GM18870 (cell line): ENCODE measurements around the gene GBX2.

Source experiments
- ATAC-seq: cut with Tn5 transposase; IDR thresholded peaks from one replicate; pipeline ENCODE4 v1.9.1; 2021; ENCODE audit warnings: moderate library complexity; ENCODE audit not compliant: unreplicated experiment

GBX2 gene

DNA sequence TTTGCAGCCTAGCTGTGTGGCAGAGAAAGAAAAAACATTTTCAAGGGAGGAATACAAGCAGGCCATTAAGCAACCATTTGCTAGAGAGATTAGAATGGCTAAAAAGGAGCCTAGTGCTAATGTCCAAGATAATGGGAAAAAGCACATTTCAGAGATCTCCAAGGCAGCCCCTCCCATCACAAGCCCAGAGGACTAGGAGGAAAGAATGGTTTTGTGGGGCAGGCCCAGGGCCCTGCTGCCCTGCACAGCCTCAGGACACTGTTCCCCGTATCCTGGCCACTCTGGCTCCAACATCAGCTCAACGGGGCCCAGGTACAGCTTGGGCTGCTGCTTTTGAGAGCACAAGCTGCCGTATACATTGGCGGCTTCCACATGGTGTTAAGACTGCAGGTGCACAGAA is 16.5 kb upstream of the GBX2 start:
- no peak for ATAC-seq

- no peak for ATAC-seq
Observed at GRCh38 chr2:236180831-236181453, 12.8 kb upstream of the GBX2 start.

DNA sequence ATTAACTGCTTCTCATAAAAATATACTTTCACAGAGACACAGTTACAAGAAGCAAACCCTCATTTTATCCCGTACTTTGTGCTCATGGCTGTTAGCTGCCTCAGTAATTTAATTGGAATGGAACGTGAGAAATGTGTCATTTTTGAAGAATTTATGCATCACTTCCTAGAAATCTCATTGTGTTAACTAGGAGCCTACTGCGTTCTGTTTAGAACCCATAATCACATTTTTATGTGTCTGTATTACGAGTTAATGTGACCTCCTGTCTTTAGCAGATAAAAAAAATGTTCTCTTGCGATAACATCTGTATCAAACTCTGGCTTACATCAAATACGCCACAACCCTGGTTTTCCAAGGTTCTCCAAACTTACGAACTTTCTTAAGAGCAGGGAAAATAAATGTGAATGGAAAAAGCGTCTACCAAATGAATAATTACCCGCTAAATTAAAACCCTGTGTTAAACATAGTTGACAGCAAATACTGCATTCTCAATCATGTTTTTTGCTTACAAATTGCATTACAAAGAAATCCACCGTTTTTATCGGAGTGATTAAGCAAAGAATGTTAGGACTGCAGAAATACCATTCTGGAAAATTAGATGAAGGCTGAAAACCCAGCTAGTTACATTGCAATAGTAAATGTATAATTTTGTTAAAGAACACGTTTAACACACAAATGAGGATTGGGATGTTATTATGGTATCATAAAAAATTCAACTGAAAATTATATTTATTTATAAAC is 12.1 kb upstream of the GBX2 start:
- ATAC-seq, result no peak

- no peak for ATAC-seq
Observed at GRCh38 chr2:236179236-236180075, 11.3 kb upstream of the GBX2 start.

DNA sequence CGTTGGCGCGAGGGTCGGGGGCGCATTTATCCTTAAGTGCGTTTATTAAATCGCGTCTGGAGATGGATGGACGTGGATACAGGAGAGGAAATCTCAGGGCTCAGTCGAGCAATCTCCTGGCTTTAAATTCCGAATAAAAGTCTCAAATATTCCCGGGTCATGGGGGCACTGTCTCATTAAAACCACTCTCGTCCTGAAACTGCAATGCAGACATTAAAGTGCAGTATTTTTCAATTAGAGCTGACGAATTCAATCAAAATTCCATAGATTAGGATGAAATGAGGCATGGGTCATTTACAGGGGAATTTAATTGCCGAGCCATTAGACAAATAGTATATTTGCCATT is 10.7 kb upstream of the GBX2 start:
- no peak for ATAC-seq

- ATAC-seq, result no peak
Observed at GRCh38 chr2:236177967-236178889, 10.0 kb upstream of the GBX2 start.

- no peak for ATAC-seq
Observed at GRCh38 chr2:236177604-236177966, 9.4 kb upstream of the GBX2 start.

GRCh38 chr2:236176951-236177350 is 8.8 kb upstream of the GBX2 start:
- ATAC-seq, result no peak

- ATAC-seq, result no peak
Observed at GRCh38 chr2:236176417-236176816, 8.2 kb upstream of the GBX2 start.

DNA sequence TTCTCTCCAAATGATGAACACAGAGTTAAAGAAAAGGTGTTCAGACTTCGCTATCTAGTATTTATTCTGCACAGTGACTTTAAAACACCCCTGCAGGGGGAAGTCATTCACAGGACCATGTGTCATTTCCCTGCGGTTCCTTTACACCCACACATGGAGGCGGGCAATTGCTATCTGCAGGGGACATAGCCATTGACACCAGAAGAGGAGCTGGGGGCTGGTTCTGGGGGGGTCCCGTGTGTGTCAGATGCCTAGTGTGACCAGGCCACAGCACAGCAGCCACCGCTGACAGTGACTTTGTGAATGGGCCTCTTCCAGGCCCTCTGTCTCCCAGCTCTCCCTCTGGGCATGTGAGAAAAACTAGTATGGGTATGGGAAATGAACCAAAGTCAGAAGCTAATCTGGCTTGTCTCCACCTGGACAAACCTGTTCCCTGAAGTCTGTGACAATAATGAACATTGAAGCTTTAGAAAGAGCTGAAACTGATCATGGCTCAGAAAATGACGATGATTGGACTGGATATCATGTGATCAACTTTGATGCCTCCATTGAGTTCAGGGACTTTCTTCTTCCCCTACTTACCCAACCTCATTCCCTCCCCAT is 7.5 kb upstream of the GBX2 start:
- no peak for ATAC-seq

DNA sequence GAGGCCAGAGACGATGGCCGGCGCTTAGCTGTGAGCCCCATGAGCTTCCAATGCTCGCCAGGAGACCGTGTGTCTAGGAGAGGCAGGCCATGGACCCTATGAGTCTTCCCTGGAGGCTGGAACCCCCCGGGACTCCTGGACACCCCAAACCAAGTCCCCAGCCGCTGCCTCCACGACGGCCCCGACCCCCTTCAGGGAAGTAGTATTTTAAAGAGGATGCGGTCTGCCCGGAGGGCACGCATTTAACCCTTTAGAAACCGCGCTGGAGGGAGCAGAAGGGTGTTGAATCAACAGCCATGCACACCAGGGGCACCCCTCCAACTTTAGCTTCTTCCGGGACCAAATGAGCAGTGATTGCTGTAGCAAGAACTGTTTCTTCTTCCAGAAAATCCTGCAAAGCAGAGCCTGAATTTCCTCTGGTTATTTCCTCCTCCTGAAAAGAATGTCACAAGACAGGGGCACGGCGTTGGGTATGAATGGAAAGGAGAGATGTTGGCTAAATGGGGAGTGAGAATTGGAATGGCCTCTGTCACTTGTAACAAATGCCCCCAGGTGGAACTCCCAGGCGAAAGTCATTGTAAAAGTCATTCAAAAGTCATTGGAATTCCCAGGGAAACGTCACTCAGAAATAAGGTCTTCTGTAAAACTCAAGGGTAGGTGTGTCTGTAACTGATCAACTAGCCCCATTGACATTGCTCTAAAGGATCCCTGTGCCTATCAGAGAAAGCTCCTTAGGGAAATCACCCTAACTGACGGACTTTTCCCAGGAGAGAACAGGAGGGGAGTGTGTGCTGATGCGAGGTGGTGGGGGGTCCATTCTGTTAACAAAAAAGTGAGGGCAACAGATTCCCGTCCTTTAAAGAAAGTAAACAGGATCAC is 5.8 kb upstream of the GBX2 start:
- no peak for ATAC-seq

- no peak for ATAC-seq
Observed at GRCh38 chr2:236173036-236173728, 5.0 kb upstream of the GBX2 start.

GRCh38 chr2:236172255-236173035 is 4.3 kb upstream of the GBX2 start:
- ATAC-seq, result no peak

DNA sequence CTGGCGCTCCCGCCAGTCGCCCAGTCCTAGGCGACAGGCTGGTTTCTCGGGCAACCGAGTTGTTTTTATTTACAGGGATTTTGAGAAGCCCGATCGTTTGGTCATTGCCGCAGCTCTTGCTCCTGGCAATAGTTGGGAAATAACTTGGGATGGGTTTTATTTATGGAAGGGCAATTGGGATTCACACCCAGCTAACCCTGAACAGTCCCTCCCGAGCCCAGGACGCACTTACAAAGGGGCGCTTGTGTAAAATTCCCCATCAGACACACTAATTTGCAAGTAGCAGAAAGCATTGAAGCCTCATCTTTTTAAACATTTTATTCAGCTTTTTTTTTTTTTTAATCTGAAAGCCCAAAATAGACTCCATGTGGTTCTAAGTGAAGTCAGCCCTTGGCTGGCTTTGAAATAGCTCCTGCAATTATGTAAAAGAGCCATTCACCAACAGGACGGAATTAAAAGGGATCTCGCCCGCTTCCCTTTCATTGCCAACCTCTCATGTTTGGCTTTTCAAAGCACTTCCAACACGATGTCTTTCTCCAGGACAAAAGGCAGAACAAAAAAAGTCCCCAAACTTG is 3.6 kb upstream of the GBX2 start:
- ATAC-seq, result no peak

DNA sequence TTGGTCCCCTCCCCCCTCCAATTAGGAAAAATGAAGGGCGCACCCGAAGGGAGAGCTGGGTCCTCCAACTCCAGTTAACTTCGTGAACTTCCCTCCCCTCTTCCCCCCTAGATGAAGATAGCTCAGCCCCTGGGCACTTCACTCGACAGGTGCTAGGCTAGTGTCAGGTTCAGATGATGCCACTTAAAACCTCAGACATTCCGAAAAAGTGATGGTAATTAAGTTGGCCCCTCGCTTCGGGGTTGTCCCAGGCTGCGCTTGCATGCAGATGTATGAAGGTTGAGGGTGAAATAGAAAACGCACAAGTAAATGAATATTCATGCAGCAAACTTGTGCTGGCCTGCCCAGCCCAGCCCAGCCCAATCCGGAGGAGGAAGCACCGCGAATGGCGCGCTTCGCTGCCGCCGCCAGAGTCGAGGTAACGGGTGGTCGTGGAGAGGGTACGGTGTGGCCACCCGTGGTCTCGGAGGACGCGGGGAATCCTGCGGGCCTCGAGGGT is 3.0 kb upstream of the GBX2 start:
- ATAC-seq, result no peak

DNA sequence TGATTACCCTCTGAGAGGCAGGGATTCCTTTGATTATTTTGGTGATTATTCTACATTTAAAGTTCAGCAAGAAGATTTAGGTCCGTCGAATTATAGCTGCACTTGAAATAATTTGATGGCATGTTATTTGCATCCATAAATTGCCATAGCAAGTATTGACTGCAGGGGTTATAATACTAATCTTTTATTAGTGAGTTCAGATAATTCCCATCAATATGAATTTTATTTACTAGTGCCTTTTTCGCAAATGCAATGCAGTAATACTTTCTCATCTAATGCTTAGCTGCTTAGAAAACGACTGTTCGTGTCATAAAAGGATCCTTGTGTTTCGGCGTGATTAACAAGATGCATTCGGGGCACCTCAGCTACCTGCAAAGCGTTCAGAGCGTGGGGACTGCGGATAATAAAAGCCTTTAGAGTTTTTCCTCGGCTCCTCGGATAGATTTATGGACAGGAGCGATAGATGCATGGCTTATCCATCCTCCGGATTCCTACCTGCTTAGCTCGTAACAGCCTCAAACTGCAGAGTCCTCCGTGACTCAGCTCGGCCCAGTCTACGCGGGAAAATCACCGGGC is 2.5 kb upstream of the GBX2 start:
- no peak for ATAC-seq
